IMR-90 (cell line): ENCODE results near the gene BTBD1. TPM values are rescaled to one million over a fixed set of nuclear protein-coding genes. Genes with fewer than 3 reads are reported as not detected.

Experiments used
- ATAC-seq: fragments of 200-7000 bp; cut with Tn5 transposase; 2 replicates; pipeline ENCODE4 v1.9.1; 2020; ENCODE audit warnings: low read depth, mild to moderate bottlenecking, moderate library complexity
- BruUV-seq: library from RNA; stranded (reverse); fragments of 400-500 nt; replicated peaks from 2 replicates; lab custom pipeline; 2021; lab: Mats Ljungman, UMichigan
- CTCF ChIA-PET: fragments of 300-600 bp; formaldehyde crosslinking; extraction: SDS; loops from one replicate; lab custom pipeline; 2021; ENCODE audit warnings: antibody characterized with exemption; lab: Yijun Ruan, JAX
- POLR2A ChIA-PET: fragments of 300-600 bp; sonication (Branson Sonifier 250); formaldehyde crosslinking; loops from one replicate; lab custom pipeline; 2022; ENCODE audit warnings: antibody characterized with exemption; ENCODE audit not compliant: unreplicated experiment; lab: Charles Lee
- DNase-seq: peaks from one replicate; pipeline ENCODE4 v3.0.0; 2013
- H2AFZ ChIP-seq: replicated peaks from 2 replicates; pipeline ENCODE3; 2013; ENCODE audit warnings: low read length, mild to moderate bottlenecking; ENCODE audit not compliant: poor library complexity
- H2AK5ac ChIP-seq: 2 replicates; pipeline ENCODE4 v1.6.1; 2013; ENCODE audit warnings: low read depth, low read length, inconsistent platforms
- H2AK9ac ChIP-seq: replicated peaks from 2 replicates; pipeline ENCODE3; 2013; ENCODE audit warnings: mild to moderate bottlenecking, low read depth, low read length, moderate library complexity; ENCODE audit not compliant: poor library complexity
- H2BK120ac ChIP-seq: 2 replicates; pipeline ENCODE4 v1.6.1; 2013; ENCODE audit warnings: low read depth, low read length, inconsistent platforms
- H2BK15ac ChIP-seq: 3 replicates; pipeline ENCODE4 v1.6.1; 2013; ENCODE audit warnings: low read depth, low read length, inconsistent platforms
- H2BK20ac ChIP-seq: 2 replicates; pipeline ENCODE4 v1.6.1; 2013; ENCODE audit warnings: low read depth, mild to moderate bottlenecking, inconsistent platforms, low read length, moderate library complexity
- H2BK5ac ChIP-seq: 2 replicates; pipeline ENCODE4 v1.6.1; 2013; ENCODE audit warnings: mild to moderate bottlenecking, low read depth, low read length, inconsistent platforms; ENCODE audit not compliant: poor library complexity, severe bottlenecking
- H3K14ac ChIP-seq: replicated peaks from 2 replicates; pipeline ENCODE4 v1.6.1; 2013; ENCODE audit warnings: low read depth, low read length, inconsistent platforms
- H3K18ac ChIP-seq: 2 replicates; pipeline ENCODE4 v1.6.1; 2013; ENCODE audit warnings: low read depth, low read length, control low read depth
- H3K23ac ChIP-seq: 2 replicates; pipeline ENCODE4 v1.6.1; 2013; ENCODE audit warnings: low read depth, low read length, inconsistent platforms
- H3K27ac ChIP-seq: 2 replicates; pipeline ENCODE4 v1.5.1; 2013; ENCODE audit warnings: mild to moderate bottlenecking, control low read depth, low read length; ENCODE audit not compliant: insufficient read depth
- H3K27me3 ChIP-seq: 2 replicates; pipeline ENCODE4 v1.6.1; 2013; ENCODE audit warnings: low read length; ENCODE audit not compliant: control insufficient read depth, insufficient read depth
- H3K36me3 ChIP-seq: 2 replicates; pipeline ENCODE4 v1.6.1; 2013; ENCODE audit warnings: low read length, mixed read lengths; ENCODE audit not compliant: control insufficient read depth, insufficient read depth
- H3K4ac ChIP-seq: 2 replicates; pipeline ENCODE4 v1.6.1; 2013; ENCODE audit warnings: low read depth, low read length, inconsistent platforms
- H3K4me1 ChIP-seq: 2 replicates; pipeline ENCODE4 v1.6.1; 2013; ENCODE audit warnings: low read length, mixed read lengths; ENCODE audit not compliant: control insufficient read depth, insufficient read depth
- H3K4me2 ChIP-seq: 2 replicates; pipeline ENCODE4 v1.6.1; 2013; ENCODE audit warnings: low read depth, mild to moderate bottlenecking, control low read depth, low read length, moderate library complexity
- H3K4me3 ChIP-seq: 2 replicates; pipeline ENCODE4 v1.5.1; 2013; ENCODE audit warnings: low read depth, mild to moderate bottlenecking, control low read depth, low read length, moderate library complexity; ENCODE audit not compliant: insufficient read depth
- H3K56ac ChIP-seq: 2 replicates; pipeline ENCODE4 v1.6.1; 2013; ENCODE audit warnings: low read length, inconsistent platforms; ENCODE audit not compliant: insufficient read depth; ENCODE audit errors: extremely low read depth
- H3K79me1 ChIP-seq, 2 experiments: 2 replicates each; pipeline ENCODE4 v1.6.1; 2013; ENCODE audit warnings: low read length in 2 of 2, inconsistent platforms in 1 of 2, low read depth in 1 of 2
- H3K9ac ChIP-seq: 2 replicates; pipeline ENCODE4 v1.6.1; 2013; ENCODE audit warnings: low read depth, low read length, control low read depth
- H3K9me1 ChIP-seq: 2 replicates; pipeline ENCODE4 v1.6.1; 2013; ENCODE audit warnings: low read length, inconsistent platforms; ENCODE audit not compliant: insufficient read depth
- H3K9me3 ChIP-seq: 2 replicates; pipeline ENCODE4 v1.6.1; 2013; ENCODE audit warnings: low read length; ENCODE audit not compliant: control insufficient read depth, insufficient read depth
- H4K20me1 ChIP-seq: 2 replicates; pipeline ENCODE4 v1.6.1; 2013; ENCODE audit warnings: low read length, inconsistent platforms; ENCODE audit not compliant: insufficient read depth
- H4K5ac ChIP-seq: 2 replicates; pipeline ENCODE4 v1.6.1; 2013; ENCODE audit warnings: mild to moderate bottlenecking, low read depth, low read length, control low read depth
- H4K8ac ChIP-seq, 2 experiments: 2 replicates each; pipeline ENCODE4 v1.6.1; 2013; ENCODE audit warnings: low read depth in 2 of 2, low read length in 2 of 2, control low read depth in 1 of 2, inconsistent platforms in 1 of 2
- H4K91ac ChIP-seq: 2 replicates; pipeline ENCODE4 v1.6.1; 2013; ENCODE audit warnings: low read depth, low read length, inconsistent platforms; ENCODE audit not compliant: insufficient read depth
- BHLHE40 ChIP-seq: fragments of 150-350 bp; IDR thresholded peaks from 2 replicates; pipeline ENCODE4 v1.6.1; 2016; ENCODE audit warnings: mild to moderate bottlenecking, low read depth, low read length
- CEBPB ChIP-seq: IDR thresholded peaks from 2 replicates; pipeline ENCODE4 v1.6.1; 2012; ENCODE audit warnings: low read depth, low read length, improper control_type of control experiment
- CHD1 ChIP-seq: IDR thresholded peaks from 2 replicates; pipeline ENCODE4 v1.6.1; 2012; ENCODE audit warnings: low read depth, low read length, improper control_type of control experiment
- FOS ChIP-seq: fragments of 150-350 bp; IDR thresholded peaks from 2 replicates; pipeline ENCODE4 v1.6.1; 2016; ENCODE audit warnings: low read depth, low read length
- MAFK ChIP-seq: IDR thresholded peaks from 2 replicates; pipeline ENCODE4 v1.6.1; 2012; ENCODE audit warnings: low read depth, low read length, improper control_type of control experiment
- MXI1 ChIP-seq: IDR thresholded peaks from 2 replicates; pipeline ENCODE4 v1.6.1; 2012; ENCODE audit warnings: low read depth, mild to moderate bottlenecking, low read length, moderate library complexity, borderline replicate concordance
- NFE2L2 ChIP-seq: fragments of 150-350 bp; IDR thresholded peaks from 2 replicates; pipeline ENCODE4 v1.6.1; 2016; ENCODE audit warnings: low read depth, mild to moderate bottlenecking, low read length
- POLR2A ChIP-seq: IDR thresholded peaks from 2 replicates; pipeline ENCODE4 v1.6.1; 2012; ENCODE audit warnings: mild to moderate bottlenecking, low read depth, low read length
- RFX5 ChIP-seq: IDR thresholded peaks from 2 replicates; pipeline ENCODE4 v1.8.0; 2012; ENCODE audit warnings: low read depth, mild to moderate bottlenecking, low read length, moderate library complexity
- WGBS, 2 experiments: methylation state at CpG; one replicate each; pipeline versions ENCODE4 v1.1.5 to v1.1.7; 2013; ENCODE audit warnings: missing lambda C conversion rate in 2 of 2; ENCODE audit not compliant: insufficient read length in 1 of 2; ENCODE audit errors: extremely low coverage in 2 of 2; 5-methylcytosine and 5-hydroxymethylcytosine counted together
- dilution Hi-C: fragments of 300-500 bp; cut with HindIII; formaldehyde crosslinking; loops from one replicate; pipeline ENCODE4 v1.14.3; 2018; ENCODE audit warnings: low sequenced_read_pairs; ENCODE audit not compliant: unreplicated experiment
- in situ Hi-C: fragments of 300-500 bp; cut with MboI; formaldehyde crosslinking; loops from 3 replicates; pipeline ENCODE4 v1.14.3; 2019; ENCODE audit warnings: low sequenced_read_pairs, inconsistent platforms, mixed read lengths
- intact Hi-C: fragments of 100-400 bp; cut with micrococcal nuclease; formaldehyde crosslinking; loops from 2 replicates; pipeline ENCODE4 v1.10.0; 2022
- polyA plus RNA-seq, 3 experiments: library from polyadenylated mRNA; depleted of rRNA; stranded (reverse); fragments of >200 nt; gene quantifications; 2 replicates each; pipeline ENCODE4 v1.2.3, GENCODE V29; 2012; ENCODE audit warnings: low replicate concordance in 1 of 3
- total RNA-seq: library from RNA; depleted of rRNA; stranded (reverse); fragments of >200 nt; gene quantifications from 2 replicates; pipeline ENCODE4 v1.2.3, GENCODE V29; 2012
- TF ChIP-seq, protein P1 (sequence below): fragments of 150-350 bp; IDR thresholded peaks from 2 replicates; pipeline ENCODE4 v1.6.1; 2016; ENCODE audit warnings: low read depth, mild to moderate bottlenecking, low read length, moderate library complexity, borderline replicate concordance

BTBD1 gene
- total and polyA plus RNA-seq, 2 of the 4 experiments (the other 2 are of a cell fraction): 39.3 to 78.7 TPM

DNA sequence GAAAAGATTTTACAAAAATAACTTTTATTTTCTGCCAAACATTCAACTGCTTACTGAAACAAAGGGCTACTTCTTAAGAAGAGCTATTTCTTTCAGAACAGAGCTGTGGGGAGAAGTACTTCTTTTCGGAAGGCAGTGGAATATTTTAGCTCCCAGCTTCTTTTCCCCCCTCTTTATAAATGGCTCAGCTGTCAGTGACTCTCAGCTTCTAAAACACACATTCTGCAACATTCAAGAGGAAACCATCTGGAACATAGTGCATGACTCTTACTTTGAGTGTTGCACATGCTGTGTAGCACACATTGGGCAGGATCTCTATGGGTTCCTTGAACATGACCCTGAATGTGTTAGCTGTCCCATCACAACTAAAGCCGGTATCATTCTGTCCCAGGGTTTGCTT is 48.6 kb downstream of the BTBD1 start:
- H3K27me3 ChIP-seq: no peaks in the 10 kb centered on the region
- ChIA-PET POLR2A (no interaction called here), CTCF (no interaction called here)
- no peak overlapping the region for H3K18ac ChIP-seq
- no peak overlapping the region for H4K5ac ChIP-seq
- H3K36me3 ChIP-seq: peaks cover 25% of the 10 kb centered on the region
- H3K9ac ChIP-seq: no peak overlapping the region
- BruUV-seq: no TSS peak
- H2BK5ac ChIP-seq: no peak overlapping the region
- no peak overlapping the region for H3K4me3 ChIP-seq
- no peak overlapping the region for H2AK9ac ChIP-seq
- in situ Hi-C loops: no loop called here
- H2BK20ac ChIP-seq: no peak overlapping the region
- no peaks in the 10 kb centered on the region for H3K9me3 ChIP-seq
- no peaks in the 10 kb centered on the region for H3K4me1 ChIP-seq
- no CpG with 5 or more reads among the region's 2 CpGs for WGBS, 2 experiments
- H3K27ac ChIP-seq: no peak overlapping the region
- TF ChIP-seq BHLHE40: no peak
- TF ChIP-seq CHD1: no peak
- TF ChIP-seq POLR2A: no peak
- no peak for TF ChIP-seq MXI1
- TF ChIP-seq, protein P1, sequence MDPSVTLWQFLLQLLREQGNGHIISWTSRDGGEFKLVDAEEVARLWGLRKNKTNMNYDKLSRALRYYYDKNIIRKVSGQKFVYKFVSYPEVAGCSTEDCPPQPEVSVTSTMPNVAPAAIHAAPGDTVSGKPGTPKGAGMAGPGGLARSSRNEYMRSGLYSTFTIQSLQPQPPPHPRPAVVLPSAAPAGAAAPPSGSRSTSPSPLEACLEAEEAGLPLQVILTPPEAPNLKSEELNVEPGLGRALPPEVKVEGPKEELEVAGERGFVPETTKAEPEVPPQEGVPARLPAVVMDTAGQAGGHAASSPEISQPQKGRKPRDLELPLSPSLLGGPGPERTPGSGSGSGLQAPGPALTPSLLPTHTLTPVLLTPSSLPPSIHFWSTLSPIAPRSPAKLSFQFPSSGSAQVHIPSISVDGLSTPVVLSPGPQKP: no peak
- no peak for TF ChIP-seq CEBPB
- TF ChIP-seq RFX5: no peak
- no peak for TF ChIP-seq MAFK
- no peak for TF ChIP-seq NFE2L2
- no peak for TF ChIP-seq FOS
- peaks cover 7% of the 10 kb centered on the region; the same call in 1 of the 2 replicates for H3K9me1 ChIP-seq
- H3K23ac ChIP-seq: no peak overlapping the region
- no peak overlapping the region for H3K4ac ChIP-seq
- no peak overlapping the region for H2BK120ac ChIP-seq
- DNase-seq: peak; percentile 28
- no peak overlapping the region for H3K4me2 ChIP-seq
- intact Hi-C loops: loop anchor here (10.0 kb wide), 1 partner anchor 266 kb away; the partner anchor contains the start of gene BNC1
- no peak overlapping the region for H3K56ac ChIP-seq
- no peak overlapping the region for H3K14ac ChIP-seq
- H4K20me1 ChIP-seq: peaks cover 5% of the 10 kb centered on the region; the same call in 1 of the 2 replicates
- no peak overlapping the region for H2AK5ac ChIP-seq
- H4K91ac ChIP-seq: no peak overlapping the region
- H2BK15ac ChIP-seq: no peak overlapping the region
- H3K79me1 ChIP-seq: peaks cover 8 to 11% of the 10 kb centered on the region in 2 experiments
- no peak overlapping the region for H4K8ac ChIP-seq
- no peak overlapping the region for H2AFZ ChIP-seq
- ATAC-seq: no peak
- dilution Hi-C loops: no loop called here
